K562 (cell line): ENCODE results near the gene NAPA. TPM values are rescaled to one million over a fixed set of nuclear protein-coding genes. Genes with fewer than 3 reads are reported as not detected.
A peak's percentile ranks its signal among the peaks of the same experiment; 100 is the strongest.

Experiments
- AFF4 ChIP-seq: sonication (generic); formaldehyde crosslinking; IDR thresholded peaks from 2 replicates; pipeline ENCODE4 v1.8.0; 2023; ENCODE audit warnings: mild to moderate bottlenecking, missing genetic modification reagents
- CHD1 ChIP-seq: fragments of 200-600 bp; sonication (generic); IDR thresholded peaks from one replicate; pipeline ENCODE4 v1.6.1; 2012; ENCODE audit warnings: mild to moderate bottlenecking, moderate library complexity, low read length, inconsistent platforms
- ID3 ChIP-seq, 2 experiments: fragments of 250-450 bp in 1 of 2; fragments of 450-650 bp in 1 of 2; sonication (Bioruptor Pico) in 1 of 2; IDR thresholded peaks; 2 replicates each; pipeline versions ENCODE4 v1.6.1 to v1.8.0; 2016 to 2021; ENCODE audit warnings: mild to moderate bottlenecking in 2 of 2, moderate library complexity in 2 of 2, missing compliant biosample characterization in 1 of 2, missing genetic modification characterization in 1 of 2
- JUN ChIP-seq, 2 experiments: sonication (generic) in 1 of 2; formaldehyde crosslinking in 1 of 2; IDR thresholded peaks; 2 replicates each; pipeline versions ENCODE4 v1.6.1 to v1.8.0; 2012 to 2022; ENCODE audit warnings: borderline replicate concordance in 2 of 2, mild to moderate bottlenecking in 2 of 2, improper control_type of control experiment in 1 of 2, low read depth in 1 of 2, low read length in 1 of 2, missing genetic modification reagents in 1 of 2
- MTA3 ChIP-seq: fragments of 450-650 bp; formaldehyde crosslinking; IDR thresholded peaks from 2 replicates; pipeline ENCODE4 v1.6.1; 2017; ENCODE audit warnings: mild to moderate bottlenecking, borderline replicate concordance
- PATZ1 ChIP-seq: fragments of 250-450 bp; sonication (Bioruptor Pico); IDR thresholded peaks from 2 replicates; pipeline ENCODE4 v1.5.0; 2020; ENCODE audit warnings: mild to moderate bottlenecking, borderline replicate concordance
- POLR2AphosphoS5 ChIP-seq: IDR thresholded peaks from 2 replicates; pipeline ENCODE4 v1.6.1; 2011; ENCODE audit warnings: mild to moderate bottlenecking, low read depth, low read length, moderate library complexity; ENCODE audit not compliant: control insufficient read depth, insufficient read depth
- RBM14 ChIP-seq: fragments of 200-400 bp; formaldehyde crosslinking; IDR thresholded peaks from 2 replicates; pipeline ENCODE4 v1.6.1; 2018; ENCODE audit warnings: low read depth, mild to moderate bottlenecking, low read length, moderate library complexity, borderline replicate concordance; ENCODE audit not compliant: insufficient read depth
- RBM39 ChIP-seq: fragments of 200-400 bp; formaldehyde crosslinking; optimal IDR thresholded peaks from 2 replicates; pipeline ENCODE3; 2018; ENCODE audit warnings: low read depth, low read length
- ZNF263 ChIP-seq: sonication (generic); formaldehyde crosslinking; IDR thresholded peaks from 2 replicates; pipeline ENCODE4 v1.8.0; 2022; ENCODE audit warnings: mild to moderate bottlenecking, missing genetic modification reagents, borderline replicate concordance
- polyA plus RNA-seq, 8 experiments: library from polyadenylated mRNA; depleted of rRNA in 4 of 8; stranded (reverse) in 5 of 8; unstranded in 3 of 8; fragments of >200 nt; fragmentation: Nextera tagmentation in 2 of 8; fragmentation: Illumina TruSeq in 1 of 8; extraction: Ambion mirVana in 2 of 8; extraction: Trizol in 1 of 8; gene quantifications; 2 replicates each; pipeline versions ENCODE4 v1.2.1 to v1.2.3, GENCODE V29; 2011 to 2014; ENCODE audit warnings: inconsistent platforms in 1 of 8, missing spikeins in 1 of 8
- total RNA-seq, 7 experiments: library from RNA; depleted of rRNA in 6 of 7; stranded (reverse); fragments of >200 nt in 6 of 7; fragmentation: Illumina TruSeq in 2 of 7; extraction: Trizol in 2 of 7; gene quantifications; 2 replicates each; pipeline versions ENCODE4 v1.2.1 to v1.2.3, GENCODE V29; 2011 to 2021; ENCODE audit warnings: low replicate concordance in 1 of 7

The NAPA gene
- total and polyA plus RNA-seq, 9 of the 15 experiments (the other 6 are each of a cell fraction or from before 2014, with no cell fraction given): 5.4 to 98.6 (median 77.5) TPM

- TF ChIP-seq AFF4 (no peak), ID3 (CRISPR knock-in tag; IDR thresholded peaks at IDR 0.05) (no peak), ID3 (tag; IDR thresholded peaks at IDR 0.05) (peak; percentile 59; the same call in 1 of the 2 replicates), JUN (IDR thresholded peaks at IDR 0.05; ENCODE audit: borderline replicate concordance, low read depth, low read length) (no peak), JUN (CRISPR knock-in tag; IDR thresholded peaks at IDR 0.05; ENCODE audit: borderline replicate concordance) (no peak), PATZ1 (no peak), ZNF263 (CRISPR knock-in tag) (peak; percentile 16; the same call in 1 of the 2 replicates), RBM39 (no peak), CHD1 (no peak), RBM14 (no peak), POLR2AphosphoS5 (no peak), MTA3 (0 out of 2 replicates have a peak, but pooled peaks have one; percentile 25)
Measured at GRCh38 chr19:47531640-47532387, 17.0 kb upstream of the NAPA start (continued).
